NB4 (cell line): Measurements from ENCODE around the gene DMRTB1.

Source experiments
- DNase-seq: peaks from one replicate; pipeline ENCODE4 v3.0.0; 2010; ENCODE audit warnings: low read depth
- H3K4me3 ChIP-seq: one replicate; pipeline ENCODE4 v1.5.1; 2011; ENCODE audit warnings: mild to moderate bottlenecking, low read depth, low read length, moderate library complexity
- CTCF ChIP-seq: IDR thresholded peaks from one replicate; pipeline ENCODE4 v1.5.1; 2012; ENCODE audit warnings: low read depth, low read length
- MAX ChIP-seq: IDR thresholded peaks from 2 replicates; pipeline ENCODE4 v1.6.1; 2011; ENCODE audit warnings: low read depth, low read length
- MYC ChIP-seq: IDR thresholded peaks from 2 replicates; pipeline ENCODE4 v1.6.1; 2011; ENCODE audit warnings: low read depth, low read length
- POLR2A ChIP-seq: IDR thresholded peaks from 2 replicates; pipeline ENCODE4 v1.6.1; 2011; ENCODE audit warnings: mild to moderate bottlenecking; ENCODE audit not compliant: insufficient read length; ENCODE audit errors: extremely low read depth

DMRTB1 gene

GRCh38 chr1:53449021-53449420, 10.2 kb upstream of the DMRTB1 start:
- TF ChIP-seq CTCF (no peak), MYC (no peak)
- no peak overlapping the region for H3K4me3 ChIP-seq
- no peak for DNase-seq

- H3K4me3 ChIP-seq = no peak overlapping the region
Observed at GRCh38 chr1:53449693-53450092, 9.5 kb upstream of the DMRTB1 start.

GRCh38 chr1:53450225-53450624, 9.0 kb upstream of the DMRTB1 start:
- DNase-seq = peak; percentile 35

More at GRCh38 chr1:53449693-53450092, 9.5 kb upstream of the DMRTB1 start:
- DNase-seq = no peak
- TF ChIP-seq CTCF (no peak), POLR2A (no peak), MYC (no peak), MAX (no peak)

GRCh38 chr1:53454019-53454418, 5.2 kb upstream of the DMRTB1 start:
- peak; percentile 37 for DNase-seq
- no peak for TF ChIP-seq CTCF
- TF ChIP-seq POLR2A = no peak
- TF ChIP-seq MYC = no peak
- TF ChIP-seq MAX = 0 out of 2 replicates have a peak, but pooled peaks have one; percentile 1
- H3K4me3 ChIP-seq = no peak overlapping the region

More at GRCh38 chr1:53450225-53450624, 9.0 kb upstream of the DMRTB1 start:
- TF ChIP-seq CTCF (peak; percentile 64), MAX (no peak), POLR2A (no peak), MYC (no peak)
- H3K4me3 ChIP-seq = no peak overlapping the region

- TF ChIP-seq CTCF (no peak), MAX (no peak), POLR2A (no peak), MYC (no peak)
- no peak for DNase-seq
- no peak overlapping the region for H3K4me3 ChIP-seq
Observed at GRCh38 chr1:53455364-53455991, 3.7 kb upstream of the DMRTB1 start.

GRCh38 chr1:53458634-53459033, 565 bp upstream of the DMRTB1 start:
- H3K4me3 ChIP-seq = no peak overlapping the region
- TF ChIP-seq MYC = no peak
- TF ChIP-seq MAX = no peak
- no peak for TF ChIP-seq CTCF
- TF ChIP-seq POLR2A = no peak
- DNase-seq = no peak
